ENCODE results near the gene LARP4B.

- TF ChIP-seq CTCF (tag by site-specific recombination; IDR thresholded peaks at IDR 0.05): no peak
- no peak for TF ChIP-seq ZNF174 (tag by site-specific recombination; IDR thresholded peaks at IDR 0.05)
- TF ChIP-seq PRDM10 (tag by site-specific recombination; IDR thresholded peaks at IDR 0.05): no peak
- TF ChIP-seq ZNF621 (tag by site-specific recombination; IDR thresholded peaks at IDR 0.05): no peak
- TF ChIP-seq REST (tag by site-specific recombination; IDR thresholded peaks at IDR 0.05): no peak
- no peak for TF ChIP-seq RBAK (tag by site-specific recombination; IDR thresholded peaks at IDR 0.05)
- TF ChIP-seq ZNF416 (tag by site-specific recombination; IDR thresholded peaks at IDR 0.05): no peak
- TF ChIP-seq SALL2 (tag by site-specific recombination; IDR thresholded peaks at IDR 0.05; ENCODE audit: borderline replicate concordance): no peak
Observed at GRCh38 chr10:785089-785860, 146.2 kb downstream of the LARP4B start.
